GM19043 (cell line): ENCODE results near the gene EIF2B1.

ENCODE experiments used
- ATAC-seq: cut with Tn5 transposase; IDR thresholded peaks from one replicate; pipeline ENCODE4 v1.9.1; 2021; ENCODE audit warnings: low read depth; ENCODE audit not compliant: unreplicated experiment

EIF2B1 gene

GRCh38 chr12:123571343-123571813, 62.1 kb downstream of the EIF2B1 start:
- no peak for ATAC-seq
